K562 (cell line): ENCODE data around the gene MAGI2. TPM values are rescaled to one million over a fixed set of nuclear protein-coding genes. Genes with fewer than 3 reads are reported as not detected.

Experiments
- ATAC-seq: fragments of 200-7000 bp; cut with Tn5 transposase; 3 replicates; pipeline ENCODE4 v1.9.1; 2020; ENCODE audit warnings: moderate library complexity
- BruUV-seq: library from RNA; stranded (reverse); fragments of 400-500 nt; replicated peaks from 2 replicates; lab custom pipeline; 2021; lab: Mats Ljungman, UMichigan
- CTCF ChIA-PET: fragments of 300-600 bp; formaldehyde crosslinking; extraction: SDS; loops from one replicate; lab custom pipeline; 2021; ENCODE audit warnings: low intra/inter-chr PET ratio; lab: Yijun Ruan, JAX
- POLR2A ChIA-PET: fragments of 300-600, 350-650 bp; sonication (Branson Sonifier 250); formaldehyde crosslinking; extraction: SDS; loops from one replicate; lab custom pipeline; 2021; ENCODE audit warnings: antibody characterized with exemption, inconsistent platforms; lab: Yijun Ruan, JAX
- DNase-seq, 4 experiments: peaks; one replicate each; pipeline versions ENCODE4 v3.0.0 to v3.0.0-alpha.2; 2011 to 2018; ENCODE audit warnings: low spot score in 3 of 4, mixed read lengths in 3 of 4; ENCODE audit errors: extremely low read depth in 1 of 4
- FAIRE-seq: peaks from 2 replicates; lab custom pipeline; 2011; peaks lifted over from hg19 to GRCh38; lab: Jason Lieb, UNC
- H2AFZ ChIP-seq: 2 replicates; pipeline ENCODE4 v1.6.0; 2011; ENCODE audit warnings: low read depth, low read length, control low read depth, inconsistent platforms
- H3K27ac ChIP-seq: fragments of 200-600 bp; 3 replicates; pipeline ENCODE4 v1.8.0; 2011; ENCODE audit warnings: low read depth, mild to moderate bottlenecking, control low read depth, inconsistent platforms, low read length, moderate library complexity, mixed read lengths; ENCODE audit errors: extremely low read depth
- H3K27me3 ChIP-seq, 2 experiments: fragments of 300-600 bp in 1 of 2; 2 replicates in 1 of 2; 3 replicates in 1 of 2; pipeline versions ENCODE4 v1.6.0 to v1.8.0; 2011; ENCODE audit warnings: inconsistent platforms in 2 of 2, low read length in 2 of 2, mild to moderate bottlenecking in 1 of 2, mixed read lengths in 1 of 2, moderate library complexity in 1 of 2; ENCODE audit not compliant: control insufficient read depth in 2 of 2, insufficient read depth in 2 of 2
- H3K36me3 ChIP-seq: fragments of 300-600 bp; 3 replicates; pipeline ENCODE4 v1.8.0; 2011; ENCODE audit warnings: mild to moderate bottlenecking, low read length, inconsistent platforms; ENCODE audit not compliant: control insufficient read depth, insufficient read depth
- H3K4me1 ChIP-seq, 2 experiments: fragments of 200-600 bp in 1 of 2; replicated peaks in 1 of 2; 2 replicates in 1 of 2; 3 replicates in 1 of 2; pipeline versions ENCODE4 v1.5.1 to v1.8.0; 2011; ENCODE audit warnings: inconsistent platforms in 2 of 2, low read length in 2 of 2, mild to moderate bottlenecking in 1 of 2, mixed read lengths in 1 of 2, moderate library complexity in 1 of 2; ENCODE audit not compliant: control insufficient read depth in 2 of 2, insufficient read depth in 2 of 2
- H3K4me2 ChIP-seq: 2 replicates; pipeline ENCODE4 v1.6.1; 2011; ENCODE audit warnings: low read length, control low read depth, inconsistent platforms, mixed read lengths; ENCODE audit not compliant: insufficient read depth
- H3K4me3 ChIP-seq: fragments of 200-600 bp; sonication (generic), shearing (Covaris generic); 2 replicates; pipeline ENCODE4 v1.5.1; 2016; ENCODE audit warnings: control low read depth, inconsistent platforms
- H3K79me2 ChIP-seq: fragments of 200-600 bp; 3 replicates; pipeline ENCODE4 v1.8.0; 2011; ENCODE audit warnings: low read length, inconsistent platforms; ENCODE audit not compliant: control insufficient read depth, insufficient read depth
- H3K9ac ChIP-seq, 2 experiments: 2 replicates each; pipeline versions ENCODE4 v1.6.0 to v1.6.1; 2011; ENCODE audit warnings: low read depth in 2 of 2, low read length in 2 of 2, control low read depth in 1 of 2, inconsistent platforms in 1 of 2, mild to moderate bottlenecking in 1 of 2, mixed read lengths in 1 of 2; ENCODE audit not compliant: insufficient read depth in 1 of 2
- H3K9me1 ChIP-seq: one replicate; pipeline ENCODE4 v1.6.0; 2011; ENCODE audit warnings: inconsistent platforms, mild to moderate bottlenecking, low read length, moderate library complexity; ENCODE audit not compliant: control insufficient read depth, insufficient read depth
- H3K9me3 ChIP-seq: replicated peaks from 2 replicates; pipeline ENCODE4 v1.5.1; 2011; ENCODE audit warnings: low read depth, low read length, inconsistent platforms; ENCODE audit not compliant: control insufficient read depth, insufficient read depth
- H4K20me1 ChIP-seq: replicated peaks from 2 replicates; pipeline ENCODE4 v1.6.1; 2011; ENCODE audit warnings: low read length, inconsistent platforms, mixed read lengths; ENCODE audit not compliant: control insufficient read depth, insufficient read depth
- CGGBP1 ChIP-seq: fragments of 250-450 bp; sonication (Bioruptor Pico); IDR thresholded peaks from 2 replicates; pipeline ENCODE4 v1.9.0; 2021; ENCODE audit warnings: mild to moderate bottlenecking
- CHAMP1 ChIP-seq: fragments of 450-650 bp; IDR thresholded peaks from 2 replicates; pipeline ENCODE4 v1.6.1; 2016; ENCODE audit warnings: mild to moderate bottlenecking
- CTBP1 ChIP-seq: fragments of 450-650 bp; IDR thresholded peaks from 2 replicates; pipeline ENCODE4 v1.6.1; 2016; ENCODE audit warnings: borderline replicate concordance
- EGR1 ChIP-seq: fragments of 450-650 bp; conservative IDR thresholded peaks from 2 replicates; pipeline ENCODE4 v1.6.1; 2017; ENCODE audit warnings: mild to moderate bottlenecking
- ELF4 ChIP-seq: fragments of 450-650 bp; formaldehyde crosslinking; IDR thresholded peaks from 2 replicates; pipeline ENCODE4 v1.4.0; 2022; ENCODE audit warnings: missing genetic modification characterization
- GABPA ChIP-seq: fragments of 200-800 bp; sonication (Bioruptor generic); conservative IDR thresholded peaks from 2 replicates; pipeline ENCODE4 v1.6.1; 2016; ENCODE audit warnings: low read depth, missing genetic modification characterization, missing compliant biosample characterization
- HDAC1 ChIP-seq, 2 experiments: fragments of 450-650 bp; IDR thresholded peaks; 2 replicates each; pipeline ENCODE4 v1.6.1; 2016 to 2017; ENCODE audit warnings: inconsistent platforms in 1 of 2, mild to moderate bottlenecking in 1 of 2, moderate library complexity in 1 of 2
- KAT7 ChIP-seq: sonication (generic); formaldehyde crosslinking; IDR thresholded peaks from 2 replicates; pipeline ENCODE4 v1.8.0; 2022; ENCODE audit warnings: missing genetic modification reagents, mild to moderate bottlenecking, borderline replicate concordance
- KDM1A ChIP-seq, 2 experiments: fragments of 450-650 bp; IDR thresholded peaks; 2 replicates each; pipeline ENCODE4 v1.6.1; 2016; ENCODE audit warnings: mild to moderate bottlenecking in 2 of 2
- NFIC ChIP-seq: fragments of 450-650 bp; IDR thresholded peaks from 2 replicates; pipeline ENCODE4 v1.6.1; 2017; ENCODE audit warnings: mild to moderate bottlenecking, inconsistent platforms
- PTTG1 ChIP-seq: fragments of 450-650 bp; IDR thresholded peaks from 2 replicates; pipeline ENCODE4 v1.6.1; 2016; ENCODE audit warnings: low read depth, mild to moderate bottlenecking, missing genetic modification characterization, missing compliant biosample characterization
- PURB ChIP-seq: sonication (generic); formaldehyde crosslinking; IDR thresholded peaks from 2 replicates; pipeline ENCODE4 v1.9.0; 2021; ENCODE audit warnings: low read depth, mild to moderate bottlenecking, missing genetic modification reagents
- RAD21 ChIP-seq, 2 experiments: fragments of 250-450 bp in 1 of 2; fragments of 450-650 bp in 1 of 2; sonication (Bioruptor Pico) in 1 of 2; formaldehyde crosslinking in 1 of 2; IDR thresholded peaks in 1 of 2; conservative IDR thresholded peaks in 1 of 2; 2 replicates each; pipeline versions ENCODE4 v1.4.0 to v1.8.0; 2020 to 2022; ENCODE audit warnings: mild to moderate bottlenecking in 2 of 2, moderate library complexity in 1 of 2
- RUNX1 ChIP-seq: sonication (generic); IDR thresholded peaks from 2 replicates; pipeline ENCODE4 v1.6.1; 2016; ENCODE audit warnings: antibody characterized with exemption, low read depth
- SREBF1 ChIP-seq: fragments of 150-350 bp; IDR thresholded peaks from 2 replicates; pipeline ENCODE4 v1.6.1; 2014; ENCODE audit warnings: antibody characterized with exemption, low read depth, low read length, borderline replicate concordance
- SREBF2 ChIP-seq: sonication (generic); formaldehyde crosslinking; IDR thresholded peaks from 2 replicates; pipeline ENCODE4 v1.4.0; 2020; ENCODE audit warnings: mild to moderate bottlenecking, missing genetic modification reagents
- STAG1 ChIP-seq: sonication (generic); formaldehyde crosslinking; IDR thresholded peaks from 2 replicates; pipeline ENCODE4 v1.5.0; 2020; ENCODE audit warnings: missing genetic modification reagents, borderline replicate concordance
- TBL1XR1 ChIP-seq, 2 experiments: IDR thresholded peaks; 2 replicates each; pipeline ENCODE4 v1.6.1; 2012; ENCODE audit warnings: improper control_type of control experiment in 2 of 2, low read length in 2 of 2, mild to moderate bottlenecking in 1 of 2
- ZBTB5 ChIP-seq: fragments of 450-650 bp; IDR thresholded peaks from 2 replicates; pipeline ENCODE4 v1.6.1; 2017; ENCODE audit warnings: antibody characterized with exemption
- ZNF232 ChIP-seq: sonication (generic); formaldehyde crosslinking; IDR thresholded peaks from 2 replicates; pipeline ENCODE4 v1.8.0; 2022; ENCODE audit warnings: mild to moderate bottlenecking, missing genetic modification reagents
- WGBS: fragments of 100-300 bp; shearing (Covaris generic); methylation state at CpG from one replicate; pipeline ENCODE4 v1.1.6; 2016; ENCODE audit warnings: low coverage, mixed read lengths; ENCODE audit not compliant: insufficient coverage; ENCODE audit errors: missing lambda C conversion rate; 5-methylcytosine and 5-hydroxymethylcytosine counted together
- in situ Hi-C: fragments of 300-500 bp; cut with MboI; formaldehyde crosslinking; loops from 4 replicates; pipeline ENCODE4 v1.15.0; 2018; ENCODE audit warnings: inconsistent platforms, mixed read lengths
- intact Hi-C: fragments of 100-400 bp; cut with micrococcal nuclease; formaldehyde crosslinking; loops from 2 replicates; pipeline ENCODE4 v1.14.2; 2022
- polyA plus RNA-seq, 8 experiments: library from polyadenylated mRNA; depleted of rRNA in 4 of 8; stranded (reverse) in 5 of 8; unstranded in 3 of 8; fragments of >200 nt; fragmentation: Nextera tagmentation in 2 of 8; fragmentation: Illumina TruSeq in 1 of 8; extraction: Ambion mirVana in 2 of 8; extraction: Trizol in 1 of 8; gene quantifications; 2 replicates each; pipeline versions ENCODE4 v1.2.1 to v1.2.3, GENCODE V29; 2011 to 2014; ENCODE audit warnings: inconsistent platforms in 1 of 8, missing spikeins in 1 of 8
- total RNA-seq, 7 experiments: library from RNA; depleted of rRNA in 6 of 7; stranded (reverse); fragments of >200 nt in 6 of 7; fragmentation: Illumina TruSeq in 2 of 7; extraction: Trizol in 2 of 7; gene quantifications; 2 replicates each; pipeline versions ENCODE4 v1.2.1 to v1.2.3, GENCODE V29; 2011 to 2021; ENCODE audit warnings: low replicate concordance in 1 of 7

MAGI2 gene
- total and polyA plus RNA-seq, 9 of the 15 experiments (the other 6 are each of a cell fraction or from before 2014, with no cell fraction given) = 0.27 to 1.4 (median 0.70) TPM

GRCh38 chr7:79341902-79342301 is 111.6 kb downstream of the MAGI2 start:
- Histone ChIP-seq H3K79me2 (no peaks in the 10 kb centered on the region), H3K4me2 (no peak overlapping the region), H3K27ac (no peak overlapping the region), H3K27me3 (no peaks in the 10 kb centered on the region), H4K20me1 (no peaks in the 10 kb centered on the region), H3K4me3 (no peak overlapping the region), H3K36me3 (no peaks in the 10 kb centered on the region), H2AFZ (no peak overlapping the region), H3K4me1 (no peaks in the 10 kb centered on the region)
- in situ Hi-C loops = no loop called here
- ChIA-PET CTCF (no interaction called here), POLR2A (no interaction called here)
- 0% methylated on average over 5 of the region's 5 CpGs for WGBS
- intact Hi-C loops = no loop called here
- FAIRE-seq (no peak), DNase-seq (no peak)
- no TSS peak for BruUV-seq
- no peak for TF ChIP-seq ELF4 (CRISPR knock-in tag)
- TF ChIP-seq RAD21 (CRISPR knock-in tag; conservative IDR thresholded peaks at IDR 0.05 in 1 of 2, IDR thresholded peaks at IDR 0.05 in 1 of 2) = no peak
- TF ChIP-seq EGR1 = no peak
- TF ChIP-seq SREBF1 = no peak
- TF ChIP-seq ZBTB5 = no peak
- TF ChIP-seq NFIC = no peak
- TF ChIP-seq GABPA = no peak
- TF ChIP-seq KDM1A (IDR thresholded peaks at IDR 0.05) = no peak
- no peak for TF ChIP-seq RUNX1
- TF ChIP-seq PTTG1 = no peak
- no peak for TF ChIP-seq HDAC1 (IDR thresholded peaks at IDR 0.05)
- TF ChIP-seq STAG1 (CRISPR knock-in tag) = no peak
- TF ChIP-seq ZNF232 (CRISPR knock-in tag) = no peak
- no peak for TF ChIP-seq SREBF2 (CRISPR knock-in tag)
- no peak for TF ChIP-seq PURB (CRISPR knock-in tag)
- TF ChIP-seq TBL1XR1 (IDR thresholded peaks at IDR 0.05; ENCODE audit: low read length in 2 of 2) = no peak
- no peak for TF ChIP-seq CHAMP1
- no peak for TF ChIP-seq CGGBP1 (CRISPR knock-in tag)
- no peak for TF ChIP-seq KAT7 (CRISPR knock-in tag)
- no peak for TF ChIP-seq CTBP1
- TF ChIP-seq, all 486 proteins: peak for 0
- H3K9ac ChIP-seq = no peak overlapping the region
- no peaks in the 10 kb centered on the region for H3K9me1 ChIP-seq
- no peaks in the 10 kb centered on the region; the same call in 1 of the 2 replicates for H3K9me3 ChIP-seq
- no peak for ATAC-seq
